HG03378 (cell line): ENCODE data around the gene DLX2.

Experiments used
- ATAC-seq: cut with Tn5 transposase; IDR thresholded peaks from one replicate; pipeline ENCODE4 v1.9.1; 2021; ENCODE audit warnings: mild to moderate bottlenecking, moderate library complexity; ENCODE audit not compliant: unreplicated experiment

DLX2 gene

GRCh38 chr2:172056293-172056692 is 46.4 kb downstream of the DLX2 start:
- no peak for ATAC-seq

GRCh38 chr2:172053486-172053885 is 49.2 kb downstream of the DLX2 start:
- ATAC-seq, result no peak

- ATAC-seq, result no peak
These were observed 50.4 kb downstream of the DLX2 start for GRCh38 chr2:172052000-172052983.

DNA sequence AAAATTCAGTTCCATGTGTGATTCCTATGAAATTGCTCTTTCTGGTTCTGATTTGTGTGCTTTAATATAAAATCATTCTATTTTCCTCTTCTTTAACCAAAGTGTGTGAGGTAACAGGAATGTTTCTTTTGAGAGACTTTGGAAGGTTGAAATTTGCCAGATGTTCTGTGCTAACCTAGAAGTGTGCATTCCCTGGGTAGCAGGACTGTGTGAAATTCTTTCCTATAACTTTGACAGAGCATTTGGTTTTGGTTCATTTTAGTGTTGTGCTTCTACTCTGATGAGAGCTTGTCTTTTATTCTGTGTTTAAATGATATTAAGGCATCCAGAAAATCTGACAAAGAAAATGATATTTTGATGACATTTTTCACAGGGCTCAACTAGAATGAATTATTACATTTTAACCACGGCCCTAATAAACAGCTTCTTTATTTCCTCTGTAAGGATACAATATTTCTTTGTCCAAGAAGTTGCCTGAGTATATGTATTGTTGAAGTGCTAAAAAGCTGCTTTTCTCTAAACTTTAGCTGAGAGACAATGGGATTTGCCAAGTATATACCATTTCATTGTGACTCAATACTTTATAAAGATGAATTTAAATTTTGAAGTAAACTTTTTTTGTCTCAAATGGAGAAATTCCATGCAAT is 52.1 kb downstream of the DLX2 start:
- ATAC-seq, result no peak

GRCh38 chr2:172049567-172050120 is 53.1 kb downstream of the DLX2 start:
- no peak for ATAC-seq
